Ishikawa (cell line): Measurements from ENCODE around the gene SREBF2.

Experiments
- CEBPB ChIP-seq: IDR thresholded peaks from 2 replicates; pipeline ENCODE4 v1.6.1; 2012
- CREB1 ChIP-seq: IDR thresholded peaks from 2 replicates; pipeline ENCODE4 v1.6.1; 2012; ENCODE audit warnings: low read depth
- EGR1 ChIP-seq: IDR thresholded peaks from 2 replicates; pipeline ENCODE4 v1.6.1; 2012
- EP300 ChIP-seq: IDR thresholded peaks from 2 replicates; pipeline ENCODE4 v1.6.1; 2012; ENCODE audit warnings: borderline replicate concordance
- FOXM1 ChIP-seq: IDR thresholded peaks from 2 replicates; pipeline ENCODE4 v1.6.1; 2012; ENCODE audit warnings: low read depth, borderline replicate concordance
- MAX ChIP-seq: IDR thresholded peaks from 2 replicates; pipeline ENCODE4 v1.6.1; 2012
- NFIC ChIP-seq: IDR thresholded peaks from 2 replicates; pipeline ENCODE4 v1.6.1; 2012
- RAD21 ChIP-seq: IDR thresholded peaks from 2 replicates; pipeline ENCODE4 v1.6.1; 2012; ENCODE audit warnings: low read depth
- REST ChIP-seq: IDR thresholded peaks from 2 replicates; pipeline ENCODE4 v1.6.1; 2012; ENCODE audit warnings: low read depth, mild to moderate bottlenecking
- TAF1 ChIP-seq: IDR thresholded peaks from 2 replicates; pipeline ENCODE4 v1.6.1; 2012; ENCODE audit warnings: low read depth, mild to moderate bottlenecking
- TCF12 ChIP-seq: IDR thresholded peaks from 2 replicates; pipeline ENCODE4 v1.6.1; 2012; ENCODE audit warnings: low read depth
- TEAD4 ChIP-seq: IDR thresholded peaks from 2 replicates; pipeline ENCODE4 v1.6.1; 2012
- USF1 ChIP-seq: IDR thresholded peaks from 2 replicates; pipeline ENCODE4 v1.6.1; 2012
- YY1 ChIP-seq: IDR thresholded peaks from 2 replicates; pipeline ENCODE4 v1.6.1; 2012; ENCODE audit warnings: low read depth
- ZBTB7A ChIP-seq: IDR thresholded peaks from 2 replicates; pipeline ENCODE4 v1.6.1; 2012; ENCODE audit warnings: low read depth

SREBF2 gene

GRCh38 chr22:41822317-41823057 lies 10.4 kb upstream of the SREBF2 start:
- TF ChIP-seq YY1 (no peak), RAD21 (peak; percentile 49; the same call in 1 of the 2 replicates)

- TF ChIP-seq MAX: no peak
- no peak for TF ChIP-seq EP300
- no peak for TF ChIP-seq REST
Measured at GRCh38 chr22:41823797-41824196, 9.1 kb upstream of the SREBF2 start.

GRCh38 chr22:41825376-41825775 lies 7.5 kb upstream of the SREBF2 start:
- TF ChIP-seq FOXM1 (no peak), REST (no peak), TAF1 (no peak), RAD21 (no peak), CEBPB (no peak), EGR1 (no peak), NFIC (no peak)

GRCh38 chr22:41826021-41826420 lies 6.9 kb upstream of the SREBF2 start:
- TF ChIP-seq REST (no peak), RAD21 (no peak), TEAD4 (no peak), MAX (no peak), CREB1 (no peak), TCF12 (no peak), EGR1 (no peak), FOXM1 (no peak), CEBPB (no peak), USF1 (no peak), NFIC (no peak), ZBTB7A (no peak), YY1 (no peak), TAF1 (no peak), EP300 (no peak)

GRCh38 chr22:41826430-41827383 lies 6.2 kb upstream of the SREBF2 start:
- TF ChIP-seq FOXM1 (no peak), YY1 (no peak), USF1 (no peak), RAD21 (no peak), ZBTB7A (no peak), CEBPB (no peak), CREB1 (no peak), NFIC (no peak), TAF1 (no peak), MAX (no peak), EGR1 (no peak), TEAD4 (no peak), TCF12 (no peak)
